Islet precursor cell (in vitro differentiated cells): Measurements from ENCODE around the gene SRSF1.
"Not testable (repeated sequence)": the region's sequence is repeated elsewhere in the genome, so short reads cannot be mapped to it uniquely, and the experiment has no call there.

Experiments
- DNase-seq: peaks from one replicate; pipeline ENCODE4 v3.0.0-alpha.2; 2018

Gene SRSF1

GRCh38 chr17:57988301-57989250 lies 18.5 kb downstream of the SRSF1 start:
- peak; percentile 90 for DNase-seq

GRCh38 chr17:57987581-57988300 lies 19.3 kb downstream of the SRSF1 start, which contains the start of gene VEZF1:
TSS of gene VEZF1 (minus strand) at chr17:57988254. CDS start at chr17:57988111, 143 bp downstream.
- DNase-seq: peak; percentile 89

DNA sequence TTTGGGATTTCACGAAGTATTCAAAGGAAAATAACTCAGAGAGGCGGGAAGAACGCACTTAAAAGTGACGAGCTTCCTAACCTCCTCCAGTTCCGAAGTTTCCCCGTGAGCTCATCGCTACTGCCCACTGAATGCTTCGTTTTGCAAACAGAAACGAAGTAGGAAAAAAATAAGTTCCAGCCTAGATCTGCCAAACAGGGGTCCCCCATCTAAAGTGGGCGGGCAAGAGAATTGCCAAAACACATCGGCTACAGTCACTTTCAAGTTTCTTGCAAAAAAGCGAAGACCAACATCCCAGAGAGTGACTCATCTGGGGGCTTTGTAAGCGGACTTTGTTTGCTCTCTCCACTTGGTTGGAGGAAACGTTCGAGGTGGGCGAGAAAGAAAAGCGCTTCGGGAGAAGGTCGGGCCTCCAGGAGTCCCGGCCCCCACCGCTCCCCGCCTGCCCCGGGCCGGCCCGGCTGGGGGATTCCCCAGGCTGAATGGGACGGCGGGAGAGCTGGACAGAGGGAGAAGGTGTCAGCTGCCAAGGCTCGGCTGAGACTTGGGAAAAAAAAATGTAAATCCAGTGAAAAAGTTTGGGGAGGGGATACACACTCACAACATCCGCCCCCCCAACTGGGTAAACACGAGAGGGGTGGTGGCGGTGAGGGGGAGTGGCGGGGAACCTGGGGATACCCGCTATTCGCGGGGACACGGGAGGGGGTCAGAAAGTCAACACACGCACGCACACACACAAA lies 20.0 kb downstream of the SRSF1 start:
- DNase-seq: peak; percentile 90

DNA sequence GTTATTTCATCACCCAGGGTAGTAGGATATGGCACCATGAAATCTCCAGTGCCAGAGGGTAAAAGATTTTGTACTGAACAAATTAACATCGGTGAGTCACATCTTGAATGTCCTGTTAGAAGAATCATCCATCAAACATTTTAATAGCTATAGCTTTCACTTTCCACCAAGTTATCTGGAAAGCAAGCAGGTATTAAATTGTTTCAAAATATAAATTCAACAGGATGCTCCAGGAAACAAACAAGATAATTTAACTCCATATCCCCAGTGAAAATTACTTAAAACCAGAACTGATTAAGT lies 21.4 kb downstream of the SRSF1 start:
- no peak for DNase-seq

- no peak for DNase-seq
Observed at GRCh38 chr17:57984936-57985674, 21.9 kb downstream of the SRSF1 start.

- DNase-seq: no peak
Observed at GRCh38 chr17:57984261-57984890, 22.7 kb downstream of the SRSF1 start.

- DNase-seq: no peak
Observed at GRCh38 chr17:57983446-57983845, 23.6 kb downstream of the SRSF1 start.

DNA sequence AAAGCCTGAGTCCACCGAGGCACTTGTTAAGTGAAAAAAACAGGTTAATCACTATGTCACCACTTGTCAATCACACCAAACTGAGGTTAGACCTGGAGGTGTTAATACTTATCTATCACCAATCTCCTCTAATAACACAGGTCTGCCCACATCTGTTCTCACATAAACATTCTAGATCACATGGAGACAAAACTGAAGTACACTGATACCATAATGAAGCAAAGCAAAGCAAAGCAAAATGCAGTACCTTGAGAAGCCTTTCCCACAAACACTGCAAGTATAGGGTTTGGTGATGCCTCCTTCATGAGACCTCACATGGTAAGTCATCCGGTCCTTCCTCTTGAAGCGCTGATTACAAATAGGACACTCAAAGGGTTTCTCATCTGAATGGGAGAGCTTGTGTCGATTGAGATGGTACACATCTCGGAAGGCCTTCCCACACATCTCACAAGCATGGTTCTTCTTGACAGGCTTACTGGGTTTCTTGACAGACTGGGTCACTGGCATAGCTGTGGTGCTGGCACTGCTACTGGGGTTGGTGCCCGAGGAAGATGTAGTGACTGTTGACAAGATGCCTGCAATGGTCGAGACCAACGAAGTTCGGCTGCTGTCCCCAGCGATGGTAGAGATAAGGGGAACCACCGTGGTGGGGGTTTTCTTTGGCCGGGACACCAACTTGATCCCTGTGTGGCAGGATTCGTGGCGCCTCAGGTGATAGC lies 24.4 kb downstream of the SRSF1 start:
- no peak for DNase-seq

DNA sequence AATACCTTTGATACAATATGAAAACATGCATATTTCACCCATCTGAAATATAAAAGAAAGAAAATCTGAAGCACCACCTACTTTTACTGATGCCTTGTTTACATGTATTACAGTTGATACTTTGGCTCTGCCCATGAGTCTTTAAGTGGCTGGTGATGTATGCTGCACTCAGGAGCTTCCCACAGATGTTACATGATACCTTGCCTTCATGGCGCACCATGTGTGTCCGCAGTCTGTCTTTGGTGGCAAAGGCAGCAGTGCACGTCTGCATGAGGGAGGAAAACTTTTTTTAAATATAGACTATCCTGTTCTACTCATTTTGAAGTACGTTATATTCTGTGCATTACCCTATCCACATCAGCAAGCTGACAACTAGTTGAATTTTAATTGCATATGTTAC lies 26.5 kb downstream of the SRSF1 start:
- no peak for DNase-seq

DNA sequence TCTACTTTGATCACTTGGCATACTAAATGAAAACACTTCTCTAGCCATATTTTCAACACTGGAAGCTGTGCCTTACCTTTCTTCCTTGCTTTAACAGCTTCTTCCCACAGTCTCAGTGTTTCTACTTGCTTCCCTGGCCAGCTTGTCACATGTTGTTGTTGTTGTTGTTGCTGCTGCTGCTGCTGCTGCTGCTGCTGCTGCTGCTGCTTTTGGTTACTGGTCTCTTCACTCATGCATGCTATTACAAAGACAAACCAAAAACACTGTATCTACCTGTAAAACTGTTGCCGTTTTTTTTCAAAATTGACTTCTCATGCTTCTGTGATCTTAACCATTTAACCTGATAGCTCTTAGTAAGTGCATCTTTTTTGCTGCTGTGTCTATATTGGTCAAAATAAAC lies 28.0 kb downstream of the SRSF1 start:
- DNase-seq: no peak

- DNase-seq: no peak
Observed at GRCh38 chr17:57976594-57976993, 30.5 kb downstream of the SRSF1 start.

DNA sequence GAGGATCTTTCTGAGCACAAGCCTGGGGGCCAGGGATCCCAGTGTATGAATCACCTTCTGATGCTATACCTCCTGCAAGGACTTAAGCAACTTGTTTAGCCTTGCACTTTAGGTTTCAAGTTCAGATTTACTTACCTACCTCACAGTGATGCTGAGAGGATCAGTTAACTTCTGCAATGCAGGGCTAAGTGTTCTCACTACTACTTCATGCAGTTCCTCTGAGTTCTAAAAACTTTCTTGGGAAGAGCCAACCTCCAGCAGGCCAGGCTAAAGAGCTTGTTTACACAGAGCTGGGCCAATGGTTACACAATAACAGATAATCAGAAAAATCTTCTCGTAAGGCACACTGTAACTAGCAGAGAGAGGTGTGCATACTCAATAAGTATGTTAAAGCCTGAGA lies 32.0 kb downstream of the SRSF1 start:
- DNase-seq: no peak

- DNase-seq: not testable (repeated sequence)
Observed at GRCh38 chr17:57974053-57974824, 32.8 kb downstream of the SRSF1 start.

- DNase-seq: peak; percentile 49
Observed at GRCh38 chr17:57972151-57972550, 34.9 kb downstream of the SRSF1 start.

DNA sequence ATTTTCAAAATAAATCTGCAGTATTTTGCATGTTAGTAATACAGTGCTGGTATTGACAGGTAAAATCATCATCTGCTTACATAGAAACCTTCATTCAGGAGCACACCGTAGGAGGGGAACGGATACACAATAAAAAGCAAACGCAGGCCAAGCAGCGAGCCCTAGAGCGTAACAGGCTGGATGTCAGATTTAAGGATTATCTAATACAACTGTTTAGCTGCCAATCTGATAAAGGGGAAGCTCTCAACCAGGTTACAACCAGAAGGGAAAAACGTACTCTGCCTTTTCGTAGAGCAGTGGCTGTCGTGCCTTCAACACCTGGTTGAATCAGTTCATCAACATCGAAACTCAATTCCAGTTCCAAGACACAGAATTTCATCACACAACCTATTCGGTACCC lies 35.5 kb downstream of the SRSF1 start:
- peak; percentile 38 for DNase-seq

DNA sequence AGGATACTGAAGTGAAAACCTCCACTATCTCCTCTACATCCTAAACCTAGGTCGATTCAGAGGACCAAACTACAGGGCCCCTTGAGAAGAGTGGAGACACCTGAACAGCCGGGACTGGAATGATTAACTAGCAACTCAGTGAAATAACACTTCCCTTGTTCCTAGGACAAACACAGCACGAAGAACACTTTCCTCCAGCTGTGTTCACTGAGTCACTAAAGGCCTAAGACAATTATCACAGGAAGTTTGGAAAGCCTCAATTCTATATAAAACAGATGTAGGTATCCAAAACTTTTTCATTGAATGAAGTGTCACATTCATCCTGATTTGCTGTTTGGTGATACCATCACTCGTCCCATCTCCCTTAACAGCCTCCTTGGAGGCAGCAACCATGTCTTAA lies 36.3 kb downstream of the SRSF1 start:
- peak; percentile 40 for DNase-seq

- peak; percentile 49 for DNase-seq
Observed at GRCh38 chr17:57968456-57968855, 38.6 kb downstream of the SRSF1 start.

GRCh38 chr17:57966875-57967274 lies 40.2 kb downstream of the SRSF1 start:
- peak; percentile 48 for DNase-seq

GRCh38 chr17:57966246-57966645 lies 40.8 kb downstream of the SRSF1 start:
- DNase-seq: no peak

GRCh38 chr17:57965521-57966160 lies 41.4 kb downstream of the SRSF1 start:
- peak; percentile 45 for DNase-seq
